Activated effector memory CD4-positive, alpha-beta T cell treated with Interleukin-2 at 50 U/mL for 16 hours (primary cell): Measurements from ENCODE around the gene KDM6B.
"Not testable (repeated sequence)": the region's sequence is repeated elsewhere in the genome, so short reads cannot be mapped to it uniquely, and the experiment has no call there.

Source experiments
- DNase-seq: peaks from one replicate; pipeline ENCODE4 v3.0.0-alpha.2; 2020

The KDM6B gene

GRCh38 chr17:7833795-7834541 is at the start of gene KDM6B:
Gene KDM6B (plus strand): TSS chr17:7834217. CDS start chr17:7845555, 11,338 bp downstream.
- DNase-seq, result peak; percentile 84

GRCh38 chr17:7786866-7787265 is 47.2 kb upstream of the KDM6B start:
- DNase-seq, result no peak

GRCh38 chr17:7789131-7789530 is 44.9 kb upstream of the KDM6B start:
- no peak for DNase-seq

DNA sequence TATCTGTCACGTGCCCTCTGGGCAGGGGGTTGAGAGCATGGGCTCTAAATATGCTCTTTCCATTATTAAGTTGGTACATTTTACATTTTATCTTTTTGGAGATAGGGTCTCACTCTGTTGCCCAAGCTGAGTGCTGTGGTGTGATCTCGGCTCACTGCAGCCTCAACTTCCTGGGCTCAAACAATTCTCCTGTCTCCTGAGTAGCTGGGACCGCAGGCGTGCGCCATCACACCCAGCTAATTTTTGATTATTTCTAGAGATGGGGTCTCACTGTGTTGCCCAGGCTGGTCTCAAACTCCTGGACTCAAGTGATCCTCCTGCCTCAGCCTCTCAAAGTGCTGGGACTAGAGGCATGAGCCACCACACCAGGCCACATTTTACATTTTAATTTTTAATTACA is 43.9 kb upstream of the KDM6B start:
- DNase-seq, result no peak

- no peak for DNase-seq
Measured at GRCh38 chr17:7792611-7793010, 41.4 kb upstream of the KDM6B start.

DNA sequence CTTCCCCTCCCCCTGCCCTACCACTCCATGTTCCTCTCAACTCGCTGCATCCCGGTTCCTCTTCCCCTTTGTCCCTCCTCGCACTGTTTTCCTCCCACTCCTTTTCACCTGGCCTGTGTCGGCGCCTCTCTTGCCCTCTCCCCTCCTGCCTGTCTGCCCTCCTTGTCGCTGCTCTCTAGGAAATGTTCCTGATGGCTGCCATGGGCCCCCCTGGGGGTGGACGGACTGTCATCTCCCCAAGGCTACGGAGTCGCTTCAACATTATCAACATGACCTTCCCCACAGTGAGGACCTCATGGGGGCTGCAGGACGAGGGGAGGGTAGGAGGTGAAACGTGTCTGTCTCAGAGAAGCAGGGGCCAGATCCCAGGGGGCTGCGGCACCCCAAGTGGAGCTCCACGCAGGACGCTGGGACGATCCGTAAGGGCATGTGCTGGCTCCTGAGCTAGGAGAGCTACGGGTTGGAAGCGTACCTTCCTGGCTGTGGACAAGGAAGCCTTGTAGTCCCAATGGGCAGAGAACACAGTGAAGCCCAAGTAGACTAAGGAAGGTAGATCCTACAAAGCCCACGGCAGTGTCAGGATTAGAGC is 39.8 kb upstream of the KDM6B start:
- DNase-seq, result no peak

- no peak for DNase-seq
Measured at GRCh38 chr17:7797976-7798375, 36.0 kb upstream of the KDM6B start.

- no peak for DNase-seq
Measured at GRCh38 chr17:7798839-7799238, 35.2 kb upstream of the KDM6B start.

GRCh38 chr17:7803981-7804380 is 30.0 kb upstream of the KDM6B start:
- DNase-seq, result no peak

DNA sequence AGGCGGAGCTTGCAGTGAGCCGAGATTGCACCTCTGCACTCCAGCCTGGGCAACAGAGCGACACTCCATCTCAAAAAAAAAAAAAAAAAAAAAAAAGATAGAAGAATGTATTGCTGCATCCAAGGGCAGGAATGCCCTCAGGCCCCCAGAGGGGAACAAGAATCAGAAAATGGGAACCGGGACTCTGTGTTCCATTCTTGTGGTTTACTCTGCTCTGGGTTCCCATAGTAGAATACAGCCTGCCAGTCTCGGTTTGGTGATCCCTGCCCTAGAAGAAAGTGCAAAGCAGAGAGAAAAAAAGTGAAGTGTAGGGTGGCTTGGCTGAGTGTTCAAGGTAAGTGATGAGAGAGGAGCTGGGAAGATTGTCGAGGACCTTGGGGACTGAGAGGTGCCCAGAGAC is 27.4 kb upstream of the KDM6B start:
- no peak for DNase-seq

DNA sequence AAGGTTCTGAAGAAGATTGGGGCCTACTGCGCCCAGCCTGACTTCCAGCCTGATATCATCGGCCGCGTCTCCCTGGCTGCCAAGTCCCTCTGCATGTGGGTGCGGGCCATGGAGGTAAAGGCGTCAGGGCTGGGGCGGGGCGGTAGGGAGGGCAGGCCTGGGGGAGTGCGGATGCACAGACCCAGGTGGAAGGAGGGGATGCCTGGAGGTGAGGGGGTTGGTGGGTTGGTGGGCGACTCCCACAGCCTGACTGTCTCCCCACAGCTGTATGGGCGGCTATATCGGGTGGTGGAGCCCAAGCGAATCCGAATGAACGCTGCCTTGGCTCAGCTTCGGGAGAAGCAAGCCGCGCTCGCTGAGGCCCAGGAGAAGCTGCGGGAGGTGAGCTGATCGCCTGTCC is 26.8 kb upstream of the KDM6B start:
- DNase-seq, result no peak

DNA sequence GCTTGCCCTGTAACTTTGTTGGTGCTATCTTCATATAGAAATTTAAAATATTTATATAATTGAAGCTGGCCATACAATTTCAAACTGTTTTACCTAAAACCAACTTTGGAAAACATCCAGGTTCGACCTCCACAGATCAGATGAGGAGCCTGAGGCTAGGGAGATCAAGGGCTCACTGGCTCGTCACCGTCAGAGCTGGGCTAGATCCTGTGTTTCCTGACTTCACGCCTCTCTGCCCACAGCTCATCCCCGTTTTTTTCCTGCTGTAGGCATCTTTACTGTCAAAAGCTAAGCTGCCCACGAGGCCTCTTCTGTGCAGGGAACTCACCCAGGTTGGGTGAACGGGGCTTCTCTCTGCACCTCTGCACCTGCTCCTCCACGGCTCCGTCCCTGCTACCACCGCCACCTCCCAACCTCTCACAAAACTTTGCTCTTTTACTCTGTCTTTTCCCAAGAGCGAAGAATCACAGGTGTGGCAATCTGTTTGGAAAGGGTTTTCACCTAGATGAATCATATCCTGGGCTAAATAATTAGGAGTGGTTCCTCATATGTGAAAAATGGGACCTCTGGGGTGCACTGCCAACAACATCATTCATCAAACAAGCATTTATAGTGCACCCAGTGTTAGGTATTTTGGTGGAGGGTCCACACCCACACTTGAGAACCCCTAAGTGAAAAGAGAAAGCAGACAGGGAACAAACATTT is 24.8 kb upstream of the KDM6B start:
- no peak for DNase-seq

DNA sequence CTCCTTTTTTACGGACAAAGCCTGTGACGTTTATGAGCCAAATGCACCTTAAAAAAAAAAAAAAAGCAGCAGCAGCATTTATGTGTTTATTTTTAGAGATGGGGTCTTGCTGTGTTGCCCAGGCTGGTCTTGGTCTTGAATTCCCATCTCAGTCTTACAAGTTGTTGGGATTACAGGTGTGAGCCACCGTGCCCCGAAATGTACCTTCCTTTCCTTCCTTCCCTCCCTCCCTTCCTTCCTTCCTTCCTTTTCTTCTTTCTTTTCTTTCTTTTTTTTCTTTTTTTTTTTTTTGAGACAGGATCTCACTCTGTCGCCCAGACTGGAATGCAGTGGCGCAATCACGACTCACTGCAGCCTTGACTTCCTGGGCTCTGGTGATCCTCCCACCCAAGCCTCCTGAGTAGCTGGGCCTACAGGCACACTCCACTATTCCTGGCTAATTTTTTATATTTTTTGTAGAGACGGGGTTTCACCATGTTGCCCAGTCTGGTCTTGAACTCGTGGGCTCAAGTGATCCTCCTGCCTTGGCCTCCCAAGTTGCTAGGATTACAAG is 24.1 kb upstream of the KDM6B start:
- DNase-seq, result not testable (repeated sequence)

DNA sequence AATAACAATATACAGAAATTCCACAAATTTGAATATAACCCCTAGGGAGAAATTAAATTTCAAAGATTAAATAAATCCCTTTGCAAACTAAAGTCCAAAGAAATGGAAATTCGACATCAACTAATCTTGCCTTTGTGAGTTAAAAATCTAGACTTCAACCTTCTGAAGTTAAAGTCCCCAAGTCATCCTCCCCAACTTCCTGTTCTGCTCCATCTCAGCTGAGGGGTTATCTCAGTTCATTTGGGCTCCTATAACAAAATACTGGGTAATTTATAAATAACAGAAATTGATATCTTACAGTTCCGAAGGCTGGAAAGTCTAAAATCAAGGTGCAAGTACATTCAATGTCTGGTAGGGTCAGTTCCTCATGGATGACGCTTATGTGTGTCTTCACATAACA is 22.8 kb upstream of the KDM6B start:
- DNase-seq, result no peak

DNA sequence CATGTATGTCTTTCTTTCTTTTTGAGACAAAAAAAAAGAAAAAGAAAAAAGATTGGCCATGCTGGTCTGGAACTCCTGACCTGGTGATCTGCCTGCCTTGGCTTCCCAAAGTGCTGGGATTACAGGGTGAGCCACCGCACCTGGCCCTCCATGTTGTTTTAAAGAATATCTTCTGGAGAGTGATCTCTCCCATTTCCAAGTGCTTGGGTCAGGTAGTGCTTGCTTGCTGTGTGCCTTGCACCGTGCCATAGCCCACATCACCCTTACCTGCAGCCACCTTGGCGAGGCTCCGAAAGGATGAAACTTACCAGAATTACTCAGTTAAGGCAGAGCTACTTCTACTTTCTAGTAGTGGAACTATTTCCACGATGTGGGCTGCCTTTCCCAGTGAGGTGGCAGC is 19.0 kb upstream of the KDM6B start:
- no peak for DNase-seq

DNA sequence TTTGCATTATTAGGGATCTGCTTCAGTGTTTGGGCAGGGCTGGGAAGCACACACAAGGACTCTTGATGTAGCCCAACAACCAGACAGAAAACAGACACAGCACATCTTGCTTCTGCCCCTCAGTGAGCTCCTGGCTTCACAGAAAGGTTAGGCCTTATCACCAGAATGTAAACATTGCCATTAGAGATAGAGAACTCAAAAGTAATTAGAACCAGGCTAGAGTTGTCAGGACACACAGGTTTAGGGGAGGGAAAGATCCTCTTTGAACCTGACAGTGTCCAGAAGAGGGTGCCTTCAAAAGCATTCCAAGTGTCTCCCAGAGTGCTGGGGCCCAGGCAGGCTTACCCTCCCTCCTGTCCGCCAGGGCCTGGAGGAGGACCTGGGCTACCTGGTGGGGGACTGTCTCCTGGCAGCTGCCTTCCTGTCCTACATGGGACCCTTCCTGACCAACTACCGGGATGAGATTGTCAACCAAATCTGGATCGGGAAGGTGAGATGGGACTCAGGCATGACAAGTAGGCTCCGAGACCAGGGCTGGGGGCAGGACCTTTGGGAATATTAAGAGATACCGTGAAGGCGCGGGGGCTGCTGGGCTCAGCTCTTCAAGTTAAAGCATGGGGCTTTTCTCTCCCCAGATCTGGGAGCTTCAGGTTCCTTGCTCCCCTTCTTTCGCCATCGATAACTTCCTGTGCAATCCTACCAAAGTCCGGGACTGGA is 16.9 kb upstream of the KDM6B start:
- no peak for DNase-seq

DNA sequence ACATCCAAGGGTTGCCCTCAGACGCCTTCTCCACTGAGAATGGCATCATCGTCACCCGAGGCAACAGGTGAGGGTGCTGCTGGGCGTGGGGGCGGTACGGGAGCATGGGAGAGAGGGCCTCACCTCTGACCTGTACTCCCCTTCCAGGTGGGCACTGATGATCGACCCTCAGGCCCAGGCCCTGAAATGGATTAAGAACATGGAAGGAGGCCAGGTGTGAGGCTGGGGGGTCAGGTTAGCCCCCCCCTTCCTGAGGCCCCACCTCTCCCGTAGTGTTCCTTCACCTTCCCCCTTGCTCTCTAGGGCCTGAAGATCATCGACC is 16.4 kb upstream of the KDM6B start:
- no peak for DNase-seq

- no peak for DNase-seq
Measured at GRCh38 chr17:7818026-7818425, 16.0 kb upstream of the KDM6B start.

DNA sequence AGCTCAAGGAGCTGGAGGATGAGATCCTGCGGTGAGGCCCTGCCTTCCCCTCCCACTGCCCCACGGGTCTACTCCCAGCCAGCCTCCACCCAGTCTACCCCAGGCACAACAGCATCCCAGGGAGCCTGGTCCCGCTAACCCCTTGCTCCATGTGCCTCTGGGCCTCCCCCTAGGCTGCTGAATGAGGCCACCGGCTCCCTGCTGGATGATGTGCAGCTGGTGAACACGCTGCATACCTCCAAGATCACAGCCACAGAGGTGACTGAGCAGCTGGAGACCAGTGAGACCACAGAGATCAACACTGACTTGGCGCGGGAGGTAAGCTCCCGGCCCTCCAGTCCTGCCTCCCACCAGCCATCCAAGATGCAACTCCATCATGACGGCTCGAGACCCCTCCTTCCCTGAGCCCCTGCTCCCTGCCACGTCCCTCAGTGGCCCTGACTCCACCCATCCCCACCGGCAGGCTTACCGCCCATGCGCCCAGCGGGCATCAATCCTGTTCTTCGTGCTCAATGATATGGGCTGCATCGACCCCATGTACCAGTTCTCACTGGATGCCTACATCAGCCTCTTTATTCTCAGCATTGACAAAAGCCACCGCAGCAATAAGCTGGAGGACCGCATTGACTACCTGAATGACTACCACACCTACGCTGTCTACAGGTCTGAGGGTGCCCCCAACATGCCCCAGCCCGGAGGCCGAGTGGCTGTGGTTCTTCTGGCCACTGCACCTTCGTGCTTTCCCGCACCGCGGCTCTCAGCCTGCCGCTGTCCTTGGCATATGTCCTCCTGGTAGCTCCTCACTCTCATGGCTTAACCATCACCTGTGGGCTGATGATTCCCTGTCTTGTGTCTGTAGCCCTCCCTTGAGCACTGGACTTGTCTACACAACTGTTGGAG is 15.0 kb upstream of the KDM6B start:
- no peak for DNase-seq

DNA sequence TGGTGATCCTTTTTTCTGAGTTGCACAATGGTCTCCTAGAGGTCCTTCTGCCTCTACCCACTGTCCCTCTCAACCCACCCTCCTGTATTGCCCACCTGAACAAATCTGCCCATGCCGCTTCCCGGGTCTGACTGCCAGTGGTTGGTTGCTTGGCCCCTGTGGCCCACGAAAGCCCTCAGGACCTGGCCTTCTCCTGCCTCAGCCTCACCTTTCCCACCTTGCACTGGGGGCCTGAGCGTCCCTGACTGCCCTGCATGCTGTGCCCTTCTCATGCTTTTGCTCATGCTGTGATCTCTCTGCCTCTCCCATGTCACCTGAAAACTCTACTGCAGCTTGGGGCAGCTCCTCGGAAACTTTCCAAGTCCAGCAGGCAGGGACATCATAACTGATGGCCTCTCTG is 13.8 kb upstream of the KDM6B start:
- DNase-seq, result no peak

DNA sequence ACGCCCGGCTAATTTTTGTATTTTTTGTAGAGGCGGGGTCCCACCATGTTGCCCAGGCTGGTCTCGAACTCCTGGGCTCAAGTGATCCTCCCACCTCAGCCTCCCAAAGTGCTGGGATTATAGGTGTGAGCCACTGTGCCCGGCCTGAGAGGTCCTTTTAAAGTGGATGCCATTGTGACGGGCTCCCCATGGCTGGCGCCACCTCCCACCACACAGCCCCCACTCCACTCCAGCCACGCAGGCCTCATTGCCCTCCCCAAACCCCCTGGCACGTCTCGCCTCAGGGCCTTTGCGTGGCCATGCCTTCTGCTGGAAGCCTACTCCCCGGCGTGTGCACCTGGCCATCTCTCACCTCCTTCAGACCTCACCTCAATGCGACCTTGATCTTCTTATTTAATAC is 11.9 kb upstream of the KDM6B start:
- no peak for DNase-seq

GRCh38 chr17:7823581-7824001 is 10.4 kb upstream of the KDM6B start:
- no peak for DNase-seq
